Measurements from ENCODE around the gene GPC1.

The GPC1 gene

GRCh38 chr2:240396623-240397541, 38.6 kb upstream of the GPC1 start:
- no peak for DNase-seq (ENCODE audit: low read depth in 1 of 2, low spot score in 1 of 2)

GRCh38 chr2:240397542-240397916, 37.9 kb upstream of the GPC1 start:
- no peak for DNase-seq (ENCODE audit: low read depth in 1 of 2, low spot score in 1 of 2)

- DNase-seq (ENCODE audit: low read depth in 1 of 2, low spot score in 1 of 2), result no peak
Observed at GRCh38 chr2:240397924-240398645, 37.4 kb upstream of the GPC1 start.

DNA sequence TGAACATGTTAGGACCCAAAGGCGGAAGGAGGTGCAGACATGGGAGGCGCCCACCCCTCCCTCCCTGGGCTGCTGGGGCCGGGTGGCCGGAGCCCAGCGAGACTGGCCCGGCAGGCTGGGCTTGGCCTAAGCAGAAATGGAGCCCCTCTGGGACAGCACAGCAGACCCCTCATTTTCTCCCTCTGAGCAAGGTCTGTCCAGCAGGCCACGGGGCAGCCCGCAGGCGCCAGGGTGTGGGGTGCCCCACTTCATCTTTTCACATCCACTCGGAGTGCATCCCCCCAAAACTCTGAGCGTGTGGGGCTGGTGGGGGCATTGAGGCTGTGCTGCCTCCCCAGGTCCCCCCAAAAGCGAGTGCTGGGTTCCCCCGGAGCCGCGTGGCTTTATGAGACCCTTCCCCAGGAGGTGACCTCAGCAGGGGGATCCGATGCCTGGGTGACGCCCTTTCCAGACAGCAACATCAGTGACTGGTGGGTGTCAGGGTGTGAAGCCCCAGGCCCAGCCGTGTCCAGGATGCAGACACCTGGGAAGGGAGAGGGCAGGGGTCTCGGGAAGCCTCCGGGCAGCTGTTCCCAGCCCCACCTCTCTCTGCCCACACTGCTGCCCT, 36.7 kb upstream of the GPC1 start:
- no peak for DNase-seq (ENCODE audit: low read depth in 1 of 2, low spot score in 1 of 2)

- DNase-seq (ENCODE audit: low read depth in 1 of 2, low spot score in 1 of 2), result no peak
Observed at GRCh38 chr2:240399419-240400324, 35.8 kb upstream of the GPC1 start.

GRCh38 chr2:240400371-240401161, 34.9 kb upstream of the GPC1 start:
- no peak for DNase-seq (ENCODE audit: low read depth in 1 of 2, low spot score in 1 of 2)

- no peak for DNase-seq (ENCODE audit: low read depth in 1 of 2, low spot score in 1 of 2)
Observed at GRCh38 chr2:240401308-240401707, 34.2 kb upstream of the GPC1 start.

- no peak for DNase-seq (ENCODE audit: low read depth in 1 of 2, low spot score in 1 of 2)
Observed at GRCh38 chr2:240401781-240402551, 33.5 kb upstream of the GPC1 start.

GRCh38 chr2:240402566-240403272, 32.7 kb upstream of the GPC1 start:
- no peak for DNase-seq (ENCODE audit: low read depth in 1 of 2, low spot score in 1 of 2)

GRCh38 chr2:240403396-240404104, 31.9 kb upstream of the GPC1 start:
- DNase-seq (ENCODE audit: low read depth in 1 of 2, low spot score in 1 of 2), result no peak

DNA sequence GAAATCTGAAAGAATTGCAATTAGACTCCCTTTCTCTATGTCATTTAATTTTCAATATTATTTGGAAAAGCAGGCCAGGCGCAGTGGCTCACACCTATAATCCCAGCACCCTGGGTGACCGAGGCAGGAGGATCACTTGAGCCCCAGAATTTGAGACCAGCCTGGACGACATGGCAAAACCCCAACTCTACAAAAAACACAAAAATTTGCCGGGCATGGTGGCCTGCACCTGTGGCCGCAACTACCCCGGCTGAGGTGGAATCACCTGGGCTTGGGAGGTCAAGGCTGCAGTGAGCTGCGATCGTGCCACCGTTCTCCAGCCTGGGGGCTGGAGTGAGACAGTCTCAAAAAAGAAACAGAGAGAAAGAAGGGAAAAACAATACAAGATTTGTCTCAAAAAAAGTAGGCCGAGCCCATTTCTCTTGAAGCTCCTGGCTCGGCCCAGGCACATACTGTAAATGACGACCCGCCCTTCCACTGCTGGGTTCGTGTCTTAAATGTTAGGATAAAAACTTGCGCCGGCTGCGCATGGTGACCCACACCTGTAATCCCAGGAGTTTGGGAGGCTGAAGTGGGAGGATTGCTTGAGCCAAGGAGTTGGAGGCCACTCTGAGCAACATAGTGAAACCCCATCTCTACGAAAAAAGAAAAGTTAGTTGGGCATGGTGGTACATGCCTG, 31.1 kb upstream of the GPC1 start:
- no peak for DNase-seq (ENCODE audit: low read depth in 1 of 2, low spot score in 1 of 2)

- DNase-seq (ENCODE audit: low read depth in 1 of 2, low spot score in 1 of 2), result no peak
Observed at GRCh38 chr2:240405133-240405532, 30.3 kb upstream of the GPC1 start.

DNA sequence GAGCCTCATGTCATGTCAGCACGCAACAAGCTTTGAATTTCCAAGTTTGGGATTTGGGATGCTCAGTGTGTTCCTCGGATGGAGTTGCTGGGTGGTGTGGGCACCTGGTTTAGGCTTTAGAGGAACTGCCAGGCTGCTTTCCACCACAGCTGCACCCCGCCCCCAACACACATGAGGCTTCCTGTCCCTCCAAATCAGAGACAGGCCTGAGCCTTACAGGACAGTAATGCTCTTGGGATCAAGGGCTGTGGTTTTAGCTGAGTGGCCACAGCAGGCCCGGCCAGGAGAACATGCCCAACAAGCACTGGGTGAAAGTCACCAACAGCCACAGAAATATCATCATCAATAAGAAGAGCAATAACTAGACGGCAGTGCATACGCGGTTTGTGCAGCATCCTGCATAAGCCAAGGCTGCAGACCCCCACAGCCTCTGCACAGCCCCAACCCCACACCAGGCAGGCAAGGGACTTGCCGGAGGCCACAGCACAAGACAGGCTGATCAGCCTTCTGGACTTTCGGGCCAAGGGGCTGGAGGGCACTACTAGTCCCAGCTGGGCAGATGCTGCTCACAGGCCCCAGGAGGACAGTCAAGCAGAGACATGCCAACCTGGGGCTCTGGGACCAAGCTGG, 29.7 kb upstream of the GPC1 start:
- no peak for DNase-seq (ENCODE audit: low read depth in 1 of 2, low spot score in 1 of 2)

DNA sequence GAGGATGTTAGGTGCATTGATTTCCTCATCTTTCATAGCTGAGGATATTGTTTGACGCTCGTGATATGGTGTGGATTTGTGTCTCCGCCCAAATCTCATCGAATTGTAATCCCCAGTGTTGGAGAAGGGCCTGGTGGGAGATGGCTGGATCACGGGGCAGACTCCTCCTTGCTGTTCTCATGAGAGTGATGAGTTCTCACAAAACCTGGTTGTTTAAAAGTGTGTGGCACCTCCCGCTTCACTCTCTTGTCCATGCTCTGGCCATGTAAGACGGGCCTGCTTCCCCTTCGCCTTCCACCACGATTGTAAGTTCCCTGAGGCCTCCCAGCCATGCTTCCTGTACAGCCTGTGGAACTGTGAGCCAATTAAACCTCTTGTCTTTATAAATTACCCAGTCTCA, 28.4 kb upstream of the GPC1 start:
- DNase-seq (ENCODE audit: low read depth in 1 of 2, low spot score in 1 of 2), result no peak

- DNase-seq (ENCODE audit: low read depth in 1 of 2, low spot score in 1 of 2), result no peak
Observed at GRCh38 chr2:240410004-240410403, 25.5 kb upstream of the GPC1 start.

DNA sequence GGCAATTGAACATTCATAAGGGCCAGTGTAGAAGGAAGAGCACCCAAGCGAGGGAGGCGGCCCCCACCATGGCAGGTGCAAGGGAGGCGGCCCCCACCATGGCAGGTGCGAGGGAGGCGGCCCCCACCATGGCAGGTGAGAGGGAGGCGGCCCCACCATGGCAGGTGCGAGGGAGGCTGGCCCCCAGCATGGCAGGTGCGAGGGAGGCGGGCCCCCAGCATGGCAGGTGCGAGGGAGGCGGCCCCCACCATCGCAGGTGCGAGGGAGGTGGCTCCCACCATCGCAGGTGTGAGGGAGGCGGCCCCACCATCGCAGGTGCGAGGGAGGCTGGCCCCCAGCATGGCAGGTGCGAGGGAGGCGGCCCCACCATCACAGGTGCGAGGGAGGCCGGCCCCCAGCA, 24.7 kb upstream of the GPC1 start:
- DNase-seq (ENCODE audit: low read depth in 1 of 2, low spot score in 1 of 2), result no peak

All from stimulated activated CD4-positive, alpha-beta T cell treated with anti-CD3 and anti-CD28 coated beads, Interleukin-15, amount 100 ng/mL, for 1 hour (primary cell).